ENCODE data around the gene SPATA2L. TPM values are rescaled to one million over a fixed set of nuclear protein-coding genes. Genes with fewer than 3 reads are reported as not detected.
"Not testable (repeated sequence)": the region's sequence is repeated elsewhere in the genome, so short reads cannot be mapped to it uniquely, and the experiment has no call there.

The SPATA2L gene
- total RNA-seq, 1 donor from 2014 or later: 7.5 TPM

GRCh38 chr16:89700100-89700648 lies 1.3 kb downstream of the SPATA2L start:
- no peak overlapping the region for H3K27ac Mint-ChIP-seq (ENCODE audit: unreplicated experiment)
- peak overlapping the region; percentile 25 for H3K4me3 Mint-ChIP-seq (ENCODE audit: unreplicated experiment)
- DNase-seq (ENCODE audit: low spot score): peak; percentile 99
- peak; percentile 72 for TF ChIP-seq CTCF (IDR thresholded peaks at IDR 0.05; ENCODE audit: unreplicated experiment)
- H3K9me3 Mint-ChIP-seq (ENCODE audit: unreplicated experiment): no peaks in the 10 kb centered on the region
- H3K36me3 Mint-ChIP-seq (ENCODE audit: low read depth, unreplicated experiment): peaks cover 6% of the 10 kb centered on the region
- H3K27me3 Mint-ChIP-seq (ENCODE audit: unreplicated experiment): peaks cover 20% of the 10 kb centered on the region
- H3K4me1 Mint-ChIP-seq (ENCODE audit: unreplicated experiment): no peaks in the 10 kb centered on the region

- not testable (repeated sequence) for H3K9me3 Mint-ChIP-seq (ENCODE audit: unreplicated experiment); H3K27ac Mint-ChIP-seq (ENCODE audit: unreplicated experiment); H3K4me1 Mint-ChIP-seq (ENCODE audit: unreplicated experiment); DNase-seq (ENCODE audit: low spot score); H3K36me3 Mint-ChIP-seq (ENCODE audit: low read depth, unreplicated experiment); H3K4me3 Mint-ChIP-seq (ENCODE audit: unreplicated experiment)
- peaks cover 20% of the 10 kb centered on the region for H3K27me3 Mint-ChIP-seq (ENCODE audit: unreplicated experiment)
Measured at GRCh38 chr16:89699629-89700099, 1.8 kb downstream of the SPATA2L start.

- not testable (repeated sequence) for H3K36me3 Mint-ChIP-seq (ENCODE audit: low read depth, unreplicated experiment); H3K27ac Mint-ChIP-seq (ENCODE audit: unreplicated experiment); DNase-seq (ENCODE audit: low spot score); H3K9me3 Mint-ChIP-seq (ENCODE audit: unreplicated experiment); H3K4me1 Mint-ChIP-seq (ENCODE audit: unreplicated experiment)
- Mint-ChIP-seq H3K27me3 (ENCODE audit: unreplicated experiment) (peaks cover 21% of the 10 kb centered on the region), H3K4me3 (ENCODE audit: unreplicated experiment) (peak overlapping the region; percentile 85)
Measured at GRCh38 chr16:89698717-89699116, 2.8 kb downstream of the SPATA2L start.

GRCh38 chr16:89697616-89698331 lies 3.7 kb downstream of the SPATA2L start:
- H3K4me1 Mint-ChIP-seq (ENCODE audit: unreplicated experiment): no peaks in the 10 kb centered on the region
- H3K4me3 Mint-ChIP-seq (ENCODE audit: unreplicated experiment): no peak overlapping the region
- peaks cover 12% of the 10 kb centered on the region for H3K36me3 Mint-ChIP-seq (ENCODE audit: low read depth, unreplicated experiment)
- no peaks in the 10 kb centered on the region for H3K9me3 Mint-ChIP-seq (ENCODE audit: unreplicated experiment)
- TF ChIP-seq CTCF (IDR thresholded peaks at IDR 0.05; ENCODE audit: unreplicated experiment): no peak
- DNase-seq (ENCODE audit: low spot score): no peak
- H3K27ac Mint-ChIP-seq (ENCODE audit: unreplicated experiment): no peak overlapping the region
- H3K27me3 Mint-ChIP-seq (ENCODE audit: unreplicated experiment): peaks cover 22% of the 10 kb centered on the region

GRCh38 chr16:89697161-89697615 lies 4.3 kb downstream of the SPATA2L start:
- Mint-ChIP-seq H3K4me1 (ENCODE audit: unreplicated experiment) (no peaks in the 10 kb centered on the region), H3K36me3 (ENCODE audit: low read depth, unreplicated experiment) (peaks cover 12% of the 10 kb centered on the region), H3K4me3 (ENCODE audit: unreplicated experiment) (no peak overlapping the region), H3K27ac (ENCODE audit: unreplicated experiment) (no peak overlapping the region), H3K9me3 (ENCODE audit: unreplicated experiment) (no peaks in the 10 kb centered on the region), H3K27me3 (ENCODE audit: unreplicated experiment) (peaks cover 18% of the 10 kb centered on the region)
- TF ChIP-seq CTCF (IDR thresholded peaks at IDR 0.05; ENCODE audit: unreplicated experiment): no peak
- no peak for DNase-seq (ENCODE audit: low spot score)

GRCh38 chr16:89696670-89697128 lies 4.8 kb downstream of the SPATA2L start:
- Mint-ChIP-seq H3K4me3 (ENCODE audit: unreplicated experiment) (no peak overlapping the region), H3K36me3 (ENCODE audit: low read depth, unreplicated experiment) (peaks cover 12% of the 10 kb centered on the region), H3K27me3 (ENCODE audit: unreplicated experiment) (peaks cover 18% of the 10 kb centered on the region), H3K4me1 (ENCODE audit: unreplicated experiment) (no peaks in the 10 kb centered on the region), H3K27ac (ENCODE audit: unreplicated experiment) (no peak overlapping the region), H3K9me3 (ENCODE audit: unreplicated experiment) (no peaks in the 10 kb centered on the region)
- DNase-seq (ENCODE audit: low spot score): no peak
- TF ChIP-seq CTCF (IDR thresholded peaks at IDR 0.05; ENCODE audit: unreplicated experiment): no peak

Measured in endothelial cell (in vitro differentiated cells).